Erythroblast (primary cell): ENCODE data around the gene UVSSA.

Experiments used
- GATA1 ChIP-seq: IDR thresholded peaks from 2 replicates; pipeline ENCODE4 v1.6.1; 2011; ENCODE audit warnings: low read depth, mild to moderate bottlenecking, control low read depth, low read length, moderate library complexity
- POLR2A ChIP-seq: IDR thresholded peaks from 2 replicates; pipeline ENCODE4 v1.6.1; 2011; ENCODE audit warnings: mild to moderate bottlenecking, low read length

DNA sequence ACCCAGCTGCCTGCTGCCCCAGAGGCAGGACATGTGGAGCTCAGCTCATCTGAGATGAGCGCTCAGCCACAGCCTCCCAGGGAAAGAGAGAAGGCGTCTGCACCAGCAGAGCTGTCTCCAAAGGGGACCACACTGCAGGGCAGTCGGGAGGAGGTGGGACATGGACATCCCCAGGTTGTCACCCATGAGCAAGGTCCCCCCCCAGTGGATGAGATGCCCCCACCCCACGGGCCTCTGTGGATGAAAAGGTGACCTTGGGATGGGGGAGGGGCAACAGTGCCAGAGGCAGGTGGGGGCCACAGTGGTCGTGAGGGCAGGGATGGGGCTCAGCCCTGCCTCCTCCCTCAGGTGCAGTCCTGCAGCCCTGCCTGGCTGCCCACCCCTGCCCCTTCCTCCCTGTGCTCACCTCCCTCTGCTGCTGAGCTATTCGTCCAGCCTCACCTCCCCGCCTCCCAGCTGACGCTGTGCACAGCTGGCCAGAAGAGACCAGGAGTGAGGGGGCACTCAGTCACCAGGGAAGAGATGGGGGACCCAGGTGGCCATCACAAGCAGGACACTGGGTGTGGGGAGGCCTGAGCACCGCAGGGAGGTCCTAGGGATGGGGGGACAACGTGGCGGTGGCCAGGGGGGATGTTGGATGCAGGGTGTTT, 49.9 kb downstream of the UVSSA start:
- TF ChIP-seq POLR2A (no peak), GATA1 (no peak)
